Thyroid gland (tissue), 4 donors: ENCODE measurements around the gene C17orf113. TPM values are rescaled to one million over a fixed set of nuclear protein-coding genes. Genes with fewer than 3 reads are reported as not detected.
"Not testable (repeated sequence)": the region's sequence is repeated elsewhere in the genome, so short reads cannot be mapped to it uniquely, and the experiment has no call there.

Source experiments
- DNase-seq, 2 donors: peaks; one replicate each; pipeline ENCODE4 v3.0.0-alpha.2; 2019
- H3K27ac ChIP-seq, 3 donors: fragments of 200-600 bp; sonication (generic); 1 replicate in 2 of 3; 2 replicates in 1 of 3; pipeline ENCODE4 v1.5.1; 2016 to 2019; ENCODE audit warnings: mild to moderate bottlenecking in 1 of 3, moderate library complexity in 1 of 3
- H3K27me3 ChIP-seq: fragments of 200-600 bp; sonication (generic); one replicate; pipeline ENCODE4 v1.5.1; 2019
- H3K36me3 ChIP-seq, 2 donors: fragments of 200-600 bp; sonication (generic); one replicate each; pipeline ENCODE4 v1.5.1; 2016 to 2019
- H3K4me1 ChIP-seq, 2 donors: fragments of 200-600 bp; sonication (generic); one replicate each; pipeline ENCODE4 v1.5.1; 2017 to 2019
- H3K4me3 ChIP-seq, 3 donors: fragments of 200-600 bp; sonication (generic); replicated peaks in 1 of 3; 1 replicate in 2 of 3; 2 replicates in 1 of 3; pipeline ENCODE4 v1.5.1; 2016; ENCODE audit warnings: mild to moderate bottlenecking in 1 of 3
- H3K9me3 ChIP-seq: fragments of 200-600 bp; sonication (generic); one replicate; pipeline ENCODE4 v1.5.1; 2017
- POLR2A ChIP-seq, 2 donors: fragments of 450-650 bp; IDR thresholded peaks; one replicate each; pipeline ENCODE4 v1.6.1; 2017; ENCODE audit warnings: antibody characterized with exemption in 2 of 2, mild to moderate bottlenecking in 2 of 2, moderate library complexity in 1 of 2
- WGBS, 2 donors: methylation state at CpG; one replicate each; pipeline ENCODE4 v1.1.5; 2017; 5-methylcytosine and 5-hydroxymethylcytosine counted together
- intact Hi-C: fragments of 100-400 bp; cut with DNase I; formaldehyde crosslinking; loops from one replicate; pipeline ENCODE4 v1.15.1; 2023
- total RNA-seq, 4 donors: library from RNA; depleted of rRNA; stranded (reverse); fragments of >200 nt; gene quantifications; one replicate each; pipeline ENCODE4 v1.2.3, GENCODE V29; 2016
- TF ChIP-seq, protein P1 (sequence below), 6 experiments: fragments of 200-600 bp in 3 of 6; fragments of 450-650 bp in 3 of 6; sonication (generic) in 3 of 6; IDR thresholded peaks; one replicate each; pipeline ENCODE4 v1.5.1; 2016 to 2019; ENCODE audit warnings: antibody characterized with exemption in 6 of 6, mild to moderate bottlenecking in 2 of 6, inconsistent platforms in 1 of 6, moderate library complexity in 1 of 6

The C17orf113 gene
- total RNA-seq, 4 donors from 2014 or later = 1.2 to 3.7 (median 2.1) TPM

DNA sequence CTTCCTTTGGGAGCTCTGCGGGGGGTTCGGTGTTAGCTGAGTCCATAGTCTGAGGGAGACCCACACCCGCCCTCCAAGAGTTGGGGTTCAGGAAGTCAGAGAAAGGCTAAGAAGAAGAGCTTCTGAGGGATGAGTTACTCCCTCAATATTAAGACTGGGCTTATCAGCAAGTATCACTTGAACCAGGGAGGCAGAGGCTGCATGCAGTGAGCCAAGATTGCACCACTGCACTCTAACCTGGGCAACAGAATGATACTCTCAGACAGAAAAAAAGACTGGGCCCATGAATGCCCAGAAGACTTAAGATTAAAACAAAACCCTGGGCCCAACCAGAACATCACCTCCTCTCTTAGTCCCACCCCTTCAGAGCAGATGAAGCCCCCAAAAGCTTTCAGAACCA lies 24.5 kb downstream of the C17orf113 start:
- 93 to 98% methylated on average over 3 of the region's 3 CpGs for WGBS, 2 donors

GRCh38 chr17:42025191-42025579 lies 25.2 kb downstream of the C17orf113 start:
- intact Hi-C loops = no loop called here
- Histone ChIP-seq H3K4me1 (peaks cover 10 to 28% of the 10 kb centered on the region in 2 donors), H3K9me3 (no peaks in the 10 kb centered on the region), H3K27ac (peak overlapping the region in 2 of 3 donors; percentile 8 to 17), H3K4me3 (no peak overlapping the region), H3K36me3 (peaks cover 20 to 21% of the 10 kb centered on the region in 2 donors), H3K27me3 (no peaks in the 10 kb centered on the region)
- TF ChIP-seq POLR2A (IDR thresholded peaks at IDR 0.05) = no peak
- TF ChIP-seq, protein P1, sequence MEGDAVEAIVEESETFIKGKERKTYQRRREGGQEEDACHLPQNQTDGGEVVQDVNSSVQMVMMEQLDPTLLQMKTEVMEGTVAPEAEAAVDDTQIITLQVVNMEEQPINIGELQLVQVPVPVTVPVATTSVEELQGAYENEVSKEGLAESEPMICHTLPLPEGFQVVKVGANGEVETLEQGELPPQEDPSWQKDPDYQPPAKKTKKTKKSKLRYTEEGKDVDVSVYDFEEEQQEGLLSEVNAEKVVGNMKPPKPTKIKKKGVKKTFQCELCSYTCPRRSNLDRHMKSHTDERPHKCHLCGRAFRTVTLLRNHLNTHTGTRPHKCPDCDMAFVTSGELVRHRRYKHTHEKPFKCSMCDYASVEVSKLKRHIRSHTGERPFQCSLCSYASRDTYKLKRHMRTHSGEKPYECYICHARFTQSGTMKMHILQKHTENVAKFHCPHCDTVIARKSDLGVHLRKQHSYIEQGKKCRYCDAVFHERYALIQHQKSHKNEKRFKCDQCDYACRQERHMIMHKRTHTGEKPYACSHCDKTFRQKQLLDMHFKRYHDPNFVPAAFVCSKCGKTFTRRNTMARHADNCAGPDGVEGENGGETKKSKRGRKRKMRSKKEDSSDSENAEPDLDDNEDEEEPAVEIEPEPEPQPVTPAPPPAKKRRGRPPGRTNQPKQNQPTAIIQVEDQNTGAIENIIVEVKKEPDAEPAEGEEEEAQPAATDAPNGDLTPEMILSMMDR (IDR thresholded peaks at IDR 0.05) = no peak
- DNase-seq = no peak
- WGBS, 2 donors = 59 to 64% methylated on average over 8 of the region's 8 CpGs

More for the DNA sequence above, 24.5 kb downstream of the C17orf113 start:
- Histone ChIP-seq H3K36me3 (peaks cover 20 to 21% of the 10 kb centered on the region in 2 donors), H3K9me3 (no peaks in the 10 kb centered on the region), H3K4me1 (peaks cover 3 to 23% of the 10 kb centered on the region in 2 donors), H3K4me3 (no peak overlapping the region), H3K27me3 (no peaks in the 10 kb centered on the region), H3K27ac (no peak overlapping the region)
- intact Hi-C loops = no loop called here
- no peak for DNase-seq
- TF ChIP-seq, protein P1 (IDR thresholded peaks at IDR 0.05) = no peak
- TF ChIP-seq POLR2A (IDR thresholded peaks at IDR 0.05) = no peak

GRCh38 chr17:42023524-42024349 lies 26.7 kb downstream of the C17orf113 start:
- Histone ChIP-seq H3K27me3 (no peaks in the 10 kb centered on the region), H3K4me3 (no peak overlapping the region), H3K4me1 (peaks cover 14 to 28% of the 10 kb centered on the region in 2 donors), H3K27ac (peak overlapping the region in 1 of 3 donors; percentile 17), H3K36me3 (peaks cover 20 to 21% of the 10 kb centered on the region in 2 donors), H3K9me3 (no peaks in the 10 kb centered on the region)
- 82 to 85% methylated on average over 10 of the region's 15 CpGs for WGBS, 2 donors
- DNase-seq = no peak
- TF ChIP-seq, protein P1 (IDR thresholded peaks at IDR 0.05) = no peak
- TF ChIP-seq POLR2A (IDR thresholded peaks at IDR 0.05) = no peak
- intact Hi-C loops = loop anchor here (5.0 kb wide), 2 partner anchors 51 to 94 kb away; no protein-coding TSS in a partner anchor

DNA sequence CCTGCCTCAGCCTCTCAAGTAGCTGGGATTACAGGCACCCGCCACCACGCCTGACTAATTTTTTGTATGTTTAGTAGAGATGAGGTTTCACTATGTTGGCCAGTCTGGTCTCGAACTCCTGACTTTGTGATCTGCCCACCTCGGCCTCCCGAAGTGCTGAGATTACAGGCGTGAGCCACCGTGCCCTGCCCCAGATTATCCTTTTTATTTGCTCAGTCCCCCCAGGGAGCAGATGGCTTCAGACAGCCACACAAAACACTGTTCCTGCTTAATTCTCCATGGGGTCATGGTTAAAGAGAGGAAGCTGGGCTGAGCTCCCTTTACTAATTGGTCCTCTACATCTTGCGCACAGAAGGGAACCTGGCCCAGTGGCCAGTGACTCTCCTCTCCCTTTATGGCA lies 29.6 kb downstream of the C17orf113 start:
- intact Hi-C loops = loop anchor here (5.0 kb wide), 2 partner anchors 49 to 96 kb away; no protein-coding TSS in a partner anchor
- Histone ChIP-seq H3K4me1 (peaks cover 26 to 39% of the 10 kb centered on the region in 2 donors), H3K36me3 (peaks cover 20 to 21% of the 10 kb centered on the region in 2 donors), H3K4me3 (peak overlapping the region in 1 of 3 donors; percentile 71), H3K27ac (peak overlapping the region in 1 of 3 donors; percentile 85)
- DNase-seq, H3K27me3 ChIP-seq, H3K9me3 ChIP-seq: not testable (repeated sequence)
- WGBS, 2 donors = 72 to 80% methylated on average over 8 of the region's 8 CpGs

- Histone ChIP-seq H3K27me3 (no peaks in the 10 kb centered on the region), H3K36me3 (peaks cover 20 to 21% of the 10 kb centered on the region in 2 donors), H3K4me3 (peak within 1 kb of the TSS; percentile 56 to 94 (median 71)), H3K9me3 (no peaks in the 10 kb centered on the region), H3K27ac (peak within 1 kb of the TSS; percentile 61 to 85 (median 62)), H3K4me1 (peaks cover 36 to 43% of the 10 kb centered on the region in 2 donors)
- DNase-seq = peak; percentile 94
- peak in 1 of 2 donors; percentile 61 for TF ChIP-seq POLR2A (IDR thresholded peaks at IDR 0.05)
- TF ChIP-seq, protein P1 (IDR thresholded peaks at IDR 0.05) = peak; percentile 72 to 97 (median 90)
- WGBS, 2 donors = 25 to 30% methylated on average over 9 to 12 of the region's 49 CpGs
- intact Hi-C loops = loop anchor here (5.0 kb wide), 2 partner anchors 47 to 98 kb away; no protein-coding TSS in a partner anchor
These were observed 30.6 kb downstream of the C17orf113 start, which contains the start of gene NKIRAS2 for GRCh38 chr17:42019509-42020404. Gene NKIRAS2, plus strand, starts transcription at chr17:42020090. Its CDS starts 1,488 bp downstream, at chr17:42021578.
